HG03432 (cell line): Measurements from ENCODE around the gene CRX.
"Not testable (repeated sequence)": the region's sequence is repeated elsewhere in the genome, so short reads cannot be mapped to it uniquely, and the experiment has no call there.

Experiments used
- ATAC-seq: cut with Tn5 transposase; IDR thresholded peaks from one replicate; pipeline ENCODE4 v1.9.1; 2021; ENCODE audit warnings: mild to moderate bottlenecking, moderate library complexity; ENCODE audit not compliant: unreplicated experiment

CRX gene

DNA sequence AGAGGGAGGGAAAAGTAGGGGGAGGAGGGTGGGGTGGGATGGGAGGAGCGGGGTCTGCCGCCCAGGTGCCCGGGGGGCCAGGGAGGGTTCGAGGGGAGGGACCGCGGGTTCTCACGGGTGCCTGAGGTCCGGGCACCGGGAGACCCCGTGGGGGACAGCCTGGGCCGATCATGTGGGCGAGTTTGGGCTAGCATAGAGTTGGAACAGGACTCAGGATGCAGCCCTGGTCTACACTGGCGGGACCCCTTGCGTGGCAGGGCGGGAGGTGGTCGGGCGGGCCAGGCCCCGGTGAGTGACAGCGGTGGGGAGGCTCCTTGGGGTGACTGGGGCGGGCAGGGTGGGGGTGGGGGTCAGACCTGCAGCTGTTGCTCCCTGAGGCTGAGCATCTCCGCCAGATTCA lies 18.6 kb upstream of the CRX start:
- not testable (repeated sequence) for ATAC-seq

GRCh38 chr19:47803671-47804070 lies 18.1 kb upstream of the CRX start:
- ATAC-seq, result not testable (repeated sequence)

DNA sequence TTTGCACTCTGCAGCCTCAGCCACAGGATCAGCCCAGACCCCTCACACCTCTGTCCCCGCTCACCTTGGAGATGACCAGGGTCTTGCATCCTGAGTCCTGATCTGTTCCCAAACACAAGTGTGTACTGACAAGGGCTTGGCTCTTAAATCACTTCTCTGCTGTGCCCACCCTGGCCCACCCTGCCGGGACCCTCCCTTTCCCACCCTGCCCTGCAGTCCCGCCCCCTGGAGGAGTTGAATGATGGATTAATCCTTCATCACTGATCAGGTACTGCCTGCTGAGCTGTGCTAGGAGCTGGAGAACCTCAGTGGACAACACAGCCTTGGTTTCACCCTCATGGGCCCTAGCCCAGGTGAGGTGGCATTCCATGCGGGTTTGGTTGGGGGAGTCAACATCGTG lies 17.3 kb upstream of the CRX start, which contains the start of gene TPRX1:
TPRX1 (minus strand) TSS at position 101 of the 400 bp plus-strand sequence; CDS start at position 89, 12 bp downstream.
- ATAC-seq, result not testable (repeated sequence)

GRCh38 chr19:47805313-47805712 lies 16.4 kb upstream of the CRX start:
- no peak for ATAC-seq

- ATAC-seq, result no peak
Measured at GRCh38 chr19:47806435-47806834, 15.3 kb upstream of the CRX start.

- ATAC-seq, result no peak
Measured at GRCh38 chr19:47813304-47813994, 8.3 kb upstream of the CRX start.

DNA sequence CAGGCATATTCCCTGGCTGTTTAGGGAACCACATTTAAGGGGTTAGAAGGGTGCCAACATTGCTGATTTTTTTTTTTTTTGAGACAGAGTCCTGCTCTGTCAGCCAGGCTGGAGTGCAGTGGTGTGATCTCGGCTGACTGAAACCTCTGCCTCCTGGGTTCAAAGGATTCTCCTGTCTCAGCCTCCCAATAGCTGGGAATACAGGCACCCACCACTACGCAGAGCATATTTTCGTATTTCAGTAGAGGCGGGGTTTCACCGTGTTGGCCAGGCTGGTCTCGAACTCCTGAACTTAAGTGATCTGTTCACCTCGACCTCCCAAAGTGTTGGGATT lies 7.8 kb upstream of the CRX start:
- no peak for ATAC-seq

DNA sequence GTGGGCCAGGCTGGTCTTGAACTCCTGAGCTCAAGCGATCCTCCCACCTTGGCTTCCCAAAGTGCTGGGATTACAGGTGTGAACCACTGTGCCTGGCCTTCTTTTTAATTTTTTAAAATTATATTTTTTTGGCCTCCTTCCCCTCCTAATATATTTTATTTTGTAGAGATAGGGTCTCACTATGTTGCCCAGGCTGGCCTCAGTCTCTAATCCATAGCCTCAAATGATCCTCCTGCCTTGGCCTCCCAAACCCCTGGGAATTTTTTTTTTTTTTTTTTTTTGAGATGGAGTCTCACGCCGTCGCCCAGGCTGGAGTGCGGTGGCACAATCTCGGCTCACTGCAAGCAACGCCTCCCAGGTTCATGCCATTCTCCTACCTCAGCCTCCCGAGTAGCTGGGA lies 5.5 kb upstream of the CRX start:
- not testable (repeated sequence) for ATAC-seq

DNA sequence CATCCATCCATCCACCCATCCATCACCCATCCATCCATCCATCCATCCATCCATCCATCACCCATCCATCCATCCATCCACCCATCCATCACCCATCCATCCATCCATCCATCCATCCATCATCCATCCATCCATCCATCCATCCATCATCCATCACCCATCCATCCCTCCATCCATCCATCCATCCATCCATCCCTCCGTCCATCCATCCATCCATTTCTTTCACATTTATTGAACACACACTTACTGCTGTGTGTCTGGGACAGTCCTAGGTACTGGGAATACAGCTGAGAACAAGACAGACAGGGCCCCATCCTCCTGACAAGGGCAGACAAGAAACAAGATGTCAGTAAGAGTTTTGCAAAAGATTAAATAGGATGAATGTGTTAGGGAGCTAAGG lies 3.5 kb upstream of the CRX start:
- not testable (repeated sequence) for ATAC-seq

DNA sequence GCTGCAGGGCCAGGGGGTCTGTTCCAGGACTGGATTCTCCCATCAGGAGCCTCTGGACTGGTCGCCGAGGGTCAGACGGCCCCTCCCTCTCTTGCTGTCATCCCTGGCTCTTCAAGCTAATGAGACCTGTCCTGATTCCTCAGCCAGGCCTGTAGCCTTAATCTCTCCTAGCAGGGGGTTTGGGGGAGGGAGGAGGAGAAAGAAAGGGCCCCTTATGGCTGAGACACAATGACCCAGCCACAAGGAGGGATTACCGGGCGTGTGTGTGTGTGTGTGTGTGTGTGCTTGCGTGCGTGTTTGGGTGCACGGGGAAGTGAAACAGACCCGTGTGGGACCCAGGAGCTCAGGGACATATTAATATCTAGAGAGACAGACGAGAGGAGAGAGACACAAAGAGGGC lies 1.9 kb upstream of the CRX start:
- no peak for ATAC-seq

DNA sequence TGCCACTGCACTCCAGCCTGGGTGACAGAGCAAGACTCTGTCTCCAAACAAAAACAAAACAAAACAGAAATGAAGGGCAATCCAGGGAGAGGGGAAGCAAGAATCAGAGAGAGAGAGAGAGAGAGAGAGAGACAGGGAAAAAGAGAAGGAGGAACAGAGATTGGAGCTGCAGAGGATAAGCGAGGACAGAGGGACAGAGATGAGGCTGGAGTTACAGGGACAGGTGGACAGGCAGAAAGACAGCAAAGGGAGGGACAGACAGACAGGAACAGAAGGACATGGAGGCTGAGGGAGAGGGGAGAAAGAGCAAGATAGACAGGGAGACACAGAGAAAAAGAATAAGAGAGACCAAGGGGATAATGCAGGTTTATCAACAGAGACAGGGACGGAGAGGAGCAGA lies 1.3 kb upstream of the CRX start:
- no peak for ATAC-seq

DNA sequence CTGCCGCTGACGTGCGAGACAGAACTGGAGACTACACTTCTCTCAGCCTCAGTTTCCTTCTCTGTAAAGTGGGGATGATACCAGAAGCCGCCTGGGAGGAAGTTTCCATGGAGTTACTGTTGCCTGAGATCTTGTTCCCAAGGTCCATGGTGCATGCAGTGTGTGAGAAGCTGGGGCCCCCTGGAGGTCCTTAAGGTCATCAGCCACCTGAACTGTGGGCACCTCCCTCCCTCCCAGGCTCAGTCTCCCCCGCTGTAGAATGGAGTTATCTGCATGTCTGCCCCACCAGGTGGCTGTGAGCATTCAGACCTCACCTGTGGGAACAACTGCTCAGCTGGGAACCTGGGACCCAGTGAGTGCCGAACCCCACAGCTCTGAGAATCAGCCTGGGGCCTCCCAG lies 2.7 kb downstream of the CRX start:
- ATAC-seq, result no peak

DNA sequence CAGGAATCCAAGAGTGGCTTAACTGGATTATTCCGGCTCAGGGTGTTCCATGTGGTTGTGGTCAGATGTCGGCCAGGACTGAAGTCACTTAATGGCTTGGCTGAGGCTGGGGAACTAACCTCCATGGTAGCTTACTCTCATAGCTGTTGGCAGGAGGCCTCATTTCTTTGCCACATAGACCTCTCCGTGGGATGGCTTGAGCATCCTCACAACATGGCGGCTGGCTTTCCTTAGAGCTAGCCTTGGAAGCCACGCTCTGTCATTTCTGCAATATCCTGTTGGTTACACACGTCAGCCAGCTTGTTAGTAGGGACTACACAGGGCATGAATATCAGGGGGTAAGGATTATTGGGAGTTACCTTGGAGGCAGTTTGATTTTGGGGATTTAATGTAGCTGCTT lies 5.1 kb downstream of the CRX start:
- ATAC-seq, result no peak

- ATAC-seq, result no peak
Measured at GRCh38 chr19:47832723-47833122, 11.0 kb downstream of the CRX start.

- no peak for ATAC-seq
Measured at GRCh38 chr19:47836038-47836437, 14.3 kb downstream of the CRX start.

DNA sequence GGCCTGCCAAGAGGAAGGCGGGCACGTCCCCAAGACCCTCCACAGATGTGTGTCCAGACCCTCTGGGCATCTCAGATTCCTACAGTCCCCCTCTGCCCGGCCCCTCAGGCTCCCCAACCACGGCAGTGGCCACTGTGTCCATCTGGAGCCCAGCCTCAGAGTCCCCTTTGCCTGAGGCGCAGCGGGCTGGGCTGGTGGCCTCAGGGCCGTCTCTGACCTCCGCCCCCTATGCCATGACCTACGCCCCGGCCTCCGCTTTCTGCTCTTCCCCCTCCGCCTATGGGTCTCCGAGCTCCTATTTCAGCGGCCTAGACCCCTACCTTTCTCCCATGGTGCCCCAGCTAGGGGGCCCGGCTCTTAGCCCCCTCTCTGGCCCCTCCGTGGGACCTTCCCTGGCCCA lies 17.7 kb downstream of the CRX start:
- no peak for ATAC-seq

DNA sequence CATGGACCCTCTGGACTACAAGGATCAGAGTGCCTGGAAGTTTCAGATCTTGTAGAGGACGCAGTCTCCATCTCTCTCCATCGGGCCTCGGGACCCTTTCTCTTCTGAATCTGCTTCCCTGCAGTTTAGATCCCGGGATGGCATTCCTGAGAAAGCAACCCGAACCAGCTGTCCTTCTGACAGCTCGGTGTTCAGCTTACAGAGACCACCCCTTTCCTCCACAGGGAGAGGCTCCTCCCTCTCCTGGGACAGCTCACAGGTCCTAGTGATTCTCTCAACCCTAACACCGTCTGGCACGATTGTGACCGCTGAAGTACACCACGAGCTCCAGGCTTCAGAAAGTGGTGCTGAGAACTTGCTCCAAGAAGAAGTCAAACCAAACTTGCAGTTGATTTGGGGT lies 18.2 kb downstream of the CRX start:
- no peak for ATAC-seq

- no peak for ATAC-seq
Measured at GRCh38 chr19:47842941-47843340, 21.2 kb downstream of the CRX start.

- ATAC-seq, result no peak
Measured at GRCh38 chr19:47848425-47848822, 26.7 kb downstream of the CRX start.

- ATAC-seq, result no peak
Measured at GRCh38 chr19:47848823-47849473, 27.2 kb downstream of the CRX start.

DNA sequence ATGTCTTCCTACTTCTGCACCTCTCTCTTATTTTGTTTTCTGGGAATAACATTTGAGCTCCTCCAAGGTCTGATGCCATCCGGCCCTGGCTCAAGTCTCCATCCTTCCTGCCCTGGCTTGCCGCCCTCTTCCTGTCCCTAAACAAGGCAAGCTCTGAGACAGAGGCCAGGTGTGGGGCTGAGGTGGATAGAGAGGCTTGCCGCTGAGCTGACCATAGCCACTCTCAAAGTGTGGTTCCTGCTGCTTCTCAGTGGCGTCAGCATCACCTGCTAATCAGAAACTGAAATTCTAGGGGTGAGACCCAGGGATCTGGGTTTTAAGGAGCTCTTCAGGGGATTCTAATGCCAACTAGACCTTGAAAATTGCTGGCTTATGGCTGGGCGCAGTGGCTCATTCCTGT lies 31.3 kb downstream of the CRX start:
- ATAC-seq, result no peak

- ATAC-seq, result no peak
Measured at GRCh38 chr19:47854459-47854858, 32.7 kb downstream of the CRX start.

DNA sequence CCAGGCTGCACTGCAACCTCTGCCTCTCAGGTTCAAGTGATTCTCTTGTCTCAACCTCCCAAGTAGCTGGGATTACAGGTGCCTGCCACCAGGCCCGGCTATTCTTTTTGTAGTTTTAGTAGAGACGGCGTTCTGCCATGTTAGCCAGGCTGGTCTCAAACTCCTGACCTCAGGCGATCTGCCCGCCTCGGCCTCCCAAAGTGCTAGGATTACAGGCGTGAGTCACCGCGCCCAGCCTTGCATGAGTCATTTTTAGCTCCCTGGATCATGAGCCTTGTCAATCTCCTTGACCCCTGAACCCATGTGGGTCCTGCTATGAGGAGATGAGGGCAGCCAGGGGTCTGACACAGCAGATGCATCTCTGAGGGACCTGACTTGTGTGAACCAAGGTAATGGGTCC lies 36.5 kb downstream of the CRX start:
- not testable (repeated sequence) for ATAC-seq
